GM18873 (cell line): ENCODE measurements around the gene KRTAP5-4.
"Not testable (repeated sequence)": the region's sequence is repeated elsewhere in the genome, so short reads cannot be mapped to it uniquely, and the experiment has no call there.

ENCODE experiments used
- ATAC-seq: cut with Tn5 transposase; IDR thresholded peaks from one replicate; pipeline ENCODE4 v1.9.1; 2021; ENCODE audit warnings: mild to moderate bottlenecking, moderate library complexity, moderate number of reproducible peaks; ENCODE audit not compliant: unreplicated experiment, low FRiP score

KRTAP5-4 gene

GRCh38 chr11:1622086-1622485, at the start of gene KRTAP5-4:
Gene KRTAP5-4, minus strand, starts transcription at chr11:1622138. Its CDS starts 45 bp downstream, at chr11:1622093.
- no peak for ATAC-seq

GRCh38 chr11:1671658-1672057, 49.7 kb upstream of the KRTAP5-4 start:
- ATAC-seq = no peak

- no peak for ATAC-seq
Measured at GRCh38 chr11:1670905-1671371, 49.0 kb upstream of the KRTAP5-4 start.

- ATAC-seq = not testable (repeated sequence)
Measured at GRCh38 chr11:1670457-1670856, 48.5 kb upstream of the KRTAP5-4 start.

- ATAC-seq = no peak
Measured at GRCh38 chr11:1669546-1670218, 47.7 kb upstream of the KRTAP5-4 start.

- ATAC-seq = no peak
Measured at GRCh38 chr11:1668911-1669473, 47.1 kb upstream of the KRTAP5-4 start.

GRCh38 chr11:1667906-1668305, 46.0 kb upstream of the KRTAP5-4 start:
- ATAC-seq = no peak

GRCh38 chr11:1667121-1667850, 45.3 kb upstream of the KRTAP5-4 start:
- ATAC-seq = no peak

GRCh38 chr11:1665313-1665712, 43.4 kb upstream of the KRTAP5-4 start:
- no peak for ATAC-seq

GRCh38 chr11:1662699-1663283, 40.9 kb upstream of the KRTAP5-4 start:
- ATAC-seq = not testable (repeated sequence)

GRCh38 chr11:1661454-1662269, 39.7 kb upstream of the KRTAP5-4 start:
- ATAC-seq = not testable (repeated sequence)

GRCh38 chr11:1660111-1660867, 38.4 kb upstream of the KRTAP5-4 start:
- no peak for ATAC-seq

GRCh38 chr11:1659506-1659905, 37.6 kb upstream of the KRTAP5-4 start:
- ATAC-seq = no peak

GRCh38 chr11:1656670-1657069, 34.7 kb upstream of the KRTAP5-4 start:
- ATAC-seq = no peak

- no peak for ATAC-seq
Measured at GRCh38 chr11:1656061-1656441, 34.1 kb upstream of the KRTAP5-4 start.

- ATAC-seq = no peak
Measured at GRCh38 chr11:1655168-1656060, 33.5 kb upstream of the KRTAP5-4 start.

GRCh38 chr11:1654388-1655167, 32.6 kb upstream of the KRTAP5-4 start:
- ATAC-seq = no peak
